ACHN (cell line): ENCODE data around the gene MKX.

Experiments used
- DNase-seq: peaks from one replicate; pipeline ENCODE4 v3.0.0-alpha.2; 2015
- in situ Hi-C: cut with HindIII; loops from 2 replicates; pipeline ENCODE4 v1.10.0; 2017; ENCODE audit warnings: low sequenced_read_pairs, low pct_ligation_motif_present, low pct_unique_long_range_greater_than_20kb

Gene MKX

GRCh38 chr10:27745732-27746396 lies at the start of gene MKX:
Gene MKX (minus strand): TSS chr10:27745819. CDS start chr10:27743415, 2,404 bp downstream.
- in situ Hi-C loops = no loop called here
- DNase-seq = no peak

- in situ Hi-C loops = no loop called here
- no peak for DNase-seq
Measured at GRCh38 chr10:27794157-27794556, 48.5 kb upstream of the MKX start.

- no peak for DNase-seq
- in situ Hi-C loops = no loop called here
Measured at GRCh38 chr10:27792216-27792615, 46.6 kb upstream of the MKX start.

- no peak for DNase-seq
- in situ Hi-C loops = no loop called here
Measured at GRCh38 chr10:27784272-27784671, 38.7 kb upstream of the MKX start.

- peak; percentile 41 for DNase-seq
- in situ Hi-C loops = no loop called here
Measured at GRCh38 chr10:27783660-27784059, 38.0 kb upstream of the MKX start.

- no peak for DNase-seq
- in situ Hi-C loops = no loop called here
Measured at GRCh38 chr10:27779462-27780015, 33.9 kb upstream of the MKX start.

- DNase-seq = no peak
- in situ Hi-C loops = no loop called here
Measured at GRCh38 chr10:27774831-27775230, 29.2 kb upstream of the MKX start.

- no peak for DNase-seq
- in situ Hi-C loops = no loop called here
Measured at GRCh38 chr10:27771231-27771630, 25.6 kb upstream of the MKX start.

- DNase-seq = no peak
- in situ Hi-C loops = no loop called here
Measured at GRCh38 chr10:27770181-27770580, 24.6 kb upstream of the MKX start.

GRCh38 chr10:27760867-27761266 lies 15.2 kb upstream of the MKX start:
- no peak for DNase-seq
- in situ Hi-C loops = no loop called here

GRCh38 chr10:27759483-27760272 lies 14.1 kb upstream of the MKX start:
- in situ Hi-C loops = no loop called here
- no peak for DNase-seq

GRCh38 chr10:27752673-27753237 lies 7.1 kb upstream of the MKX start:
- in situ Hi-C loops = no loop called here
- no peak for DNase-seq

GRCh38 chr10:27748601-27749000 lies 3.0 kb upstream of the MKX start:
- DNase-seq = no peak
- in situ Hi-C loops = no loop called here

GRCh38 chr10:27747096-27747451 lies 1.5 kb upstream of the MKX start:
- no peak for DNase-seq
- in situ Hi-C loops = no loop called here

- no peak for DNase-seq
- in situ Hi-C loops = no loop called here
Measured at GRCh38 chr10:27746397-27747095, 927 bp upstream of the MKX start.

GRCh38 chr10:27744802-27745731 lies 552 bp downstream of the MKX start:
- in situ Hi-C loops = no loop called here
- no peak for DNase-seq

GRCh38 chr10:27743877-27744801 lies 1.5 kb downstream of the MKX start:
- in situ Hi-C loops = no loop called here
- DNase-seq = peak; percentile 22
